GM18873 (cell line): Measurements from ENCODE around the gene ATP2B1.
A peak's percentile ranks its signal among the peaks of the same experiment; 100 is the strongest.
"Not testable (repeated sequence)": the region's sequence is repeated elsewhere in the genome, so short reads cannot be mapped to it uniquely, and the experiment has no call there.

Experiments
- ATAC-seq: cut with Tn5 transposase; IDR thresholded peaks from one replicate; pipeline ENCODE4 v1.9.1; 2021; ENCODE audit warnings: mild to moderate bottlenecking, moderate library complexity, moderate number of reproducible peaks; ENCODE audit not compliant: unreplicated experiment, low FRiP score

ATP2B1 gene

GRCh38 chr12:89708565-89709156 is at the start of gene ATP2B1:
ATP2B1 (minus strand) TSS chr12:89708838; CDS start chr12:89655886, 52,952 bp downstream.
- ATAC-seq: peak; percentile 49

GRCh38 chr12:89757987-89758386 is 49.3 kb upstream of the ATP2B1 start:
- ATAC-seq: not testable (repeated sequence)

- ATAC-seq: peak; percentile 97
These were observed 48.2 kb upstream of the ATP2B1 start for GRCh38 chr12:89756585-89757398.

- ATAC-seq: peak; percentile 8
These were observed 47.6 kb upstream of the ATP2B1 start for GRCh38 chr12:89756194-89756584.

GRCh38 chr12:89753997-89754396 is 45.4 kb upstream of the ATP2B1 start:
- ATAC-seq: no peak

- ATAC-seq: no peak
These were observed 43.7 kb upstream of the ATP2B1 start for GRCh38 chr12:89752341-89752740.

GRCh38 chr12:89750389-89751351 is 42.0 kb upstream of the ATP2B1 start:
- no peak for ATAC-seq

- ATAC-seq: no peak
These were observed 40.2 kb upstream of the ATP2B1 start for GRCh38 chr12:89748791-89749190.

GRCh38 chr12:89745286-89745685 is 36.6 kb upstream of the ATP2B1 start:
- no peak for ATAC-seq

GRCh38 chr12:89742337-89743022 is 33.8 kb upstream of the ATP2B1 start:
- no peak for ATAC-seq

- no peak for ATAC-seq
These were observed 32.3 kb upstream of the ATP2B1 start for GRCh38 chr12:89740943-89741342.

GRCh38 chr12:89736995-89737394 is 28.4 kb upstream of the ATP2B1 start:
- no peak for ATAC-seq

GRCh38 chr12:89733579-89734201 is 25.1 kb upstream of the ATP2B1 start:
- ATAC-seq: no peak

GRCh38 chr12:89732522-89732921 is 23.9 kb upstream of the ATP2B1 start:
- no peak for ATAC-seq

- no peak for ATAC-seq
These were observed 23.0 kb upstream of the ATP2B1 start for GRCh38 chr12:89731614-89732013.

- no peak for ATAC-seq
These were observed 22.5 kb upstream of the ATP2B1 start for GRCh38 chr12:89731089-89731488.

- ATAC-seq: no peak
These were observed 21.4 kb upstream of the ATP2B1 start for GRCh38 chr12:89729946-89730459.

- no peak for ATAC-seq
These were observed 14.6 kb upstream of the ATP2B1 start for GRCh38 chr12:89723276-89723675.

GRCh38 chr12:89721291-89721987 is 12.8 kb upstream of the ATP2B1 start:
- peak; percentile 93 for ATAC-seq
